ENCODE data around the gene STK10.

STK10 gene

GRCh38 chr5:172104021-172104420 is 84.0 kb downstream of the STK10 start:
- ATAC-seq (ENCODE audit: insufficient read depth, low read depth) (no peak), DNase-seq (no peak)
- H3K79me2 ChIP-seq (ENCODE audit: insufficient read depth, low read length), result no peaks in the 10 kb centered on the region
- H2AFZ ChIP-seq (ENCODE audit: low read depth, low read length), result no peak overlapping the region
- no peak overlapping the region for H3K4me3 ChIP-seq (ENCODE audit: low read depth in 1 of 2, low read length in 2 of 2)
- no peaks in the 10 kb centered on the region for H3K9me3 ChIP-seq (ENCODE audit: insufficient read depth, low read length, severe bottlenecking)
- peaks cover 7% of the 10 kb centered on the region for H4K20me1 ChIP-seq (ENCODE audit: insufficient read depth, low read length)
- TF ChIP-seq EZH2 (IDR thresholded peaks at IDR 0.05; ENCODE audit: borderline replicate concordance, low read depth, low read length, severe bottlenecking) (no peak), CTCF (IDR thresholded peaks at IDR 0.05; ENCODE audit: borderline replicate concordance, extremely low read depth, low read length, poor library complexity, severe bottlenecking) (no peak)
- no peaks in the 10 kb centered on the region for H3K27me3 ChIP-seq (ENCODE audit: insufficient read depth, low read length, poor library complexity)
- no peak overlapping the region for H3K27ac ChIP-seq (ENCODE audit: low read length)
- H3K4me1 ChIP-seq (ENCODE audit: insufficient read depth, low read length), result peaks cover 10% of the 10 kb centered on the region
- H3K9ac ChIP-seq (ENCODE audit: low read depth, low read length), result no peak overlapping the region
- H3K36me3 ChIP-seq (ENCODE audit: insufficient read depth, low read length), result peaks cover 41% of the 10 kb centered on the region
- no peak overlapping the region for H3K4me2 ChIP-seq (ENCODE audit: insufficient read depth, low read length)

GRCh38 chr5:172102913-172103626 is 85.0 kb downstream of the STK10 start:
- H4K20me1 ChIP-seq (ENCODE audit: insufficient read depth, low read length), result peaks cover 7% of the 10 kb centered on the region
- no peak overlapping the region for H3K9ac ChIP-seq (ENCODE audit: low read depth, low read length)
- H3K9me3 ChIP-seq (ENCODE audit: insufficient read depth, low read length, severe bottlenecking), result no peaks in the 10 kb centered on the region
- H3K4me1 ChIP-seq (ENCODE audit: insufficient read depth, low read length), result peaks cover 10% of the 10 kb centered on the region
- no peaks in the 10 kb centered on the region for H3K79me2 ChIP-seq (ENCODE audit: insufficient read depth, low read length)
- DNase-seq, result no peak
- ATAC-seq (ENCODE audit: insufficient read depth, low read depth), result no peak
- peaks cover 41% of the 10 kb centered on the region for H3K36me3 ChIP-seq (ENCODE audit: insufficient read depth, low read length)
- no peak overlapping the region for H3K4me3 ChIP-seq (ENCODE audit: low read depth in 1 of 2, low read length in 2 of 2)
- no peak overlapping the region for H3K4me2 ChIP-seq (ENCODE audit: insufficient read depth, low read length)
- TF ChIP-seq CTCF (IDR thresholded peaks at IDR 0.05; ENCODE audit: borderline replicate concordance, extremely low read depth, low read length, poor library complexity, severe bottlenecking), result no peak
- TF ChIP-seq EZH2 (IDR thresholded peaks at IDR 0.05; ENCODE audit: borderline replicate concordance, low read depth, low read length, severe bottlenecking), result no peak
- no peak overlapping the region for H3K27ac ChIP-seq (ENCODE audit: low read length)
- H3K27me3 ChIP-seq (ENCODE audit: insufficient read depth, low read length, poor library complexity), result no peaks in the 10 kb centered on the region
- H2AFZ ChIP-seq (ENCODE audit: low read depth, low read length), result no peak overlapping the region

GRCh38 chr5:172102218-172102870 is 85.7 kb downstream of the STK10 start:
- H3K36me3 ChIP-seq (ENCODE audit: insufficient read depth, low read length), result peaks cover 43% of the 10 kb centered on the region
- TF ChIP-seq EZH2 (IDR thresholded peaks at IDR 0.05; ENCODE audit: borderline replicate concordance, low read depth, low read length, severe bottlenecking), result no peak
- no peak for TF ChIP-seq CTCF (IDR thresholded peaks at IDR 0.05; ENCODE audit: borderline replicate concordance, extremely low read depth, low read length, poor library complexity, severe bottlenecking)
- H3K4me1 ChIP-seq (ENCODE audit: insufficient read depth, low read length), result peaks cover 10% of the 10 kb centered on the region
- ATAC-seq (ENCODE audit: insufficient read depth, low read depth), result no peak
- H3K4me3 ChIP-seq (ENCODE audit: low read depth in 1 of 2, low read length in 2 of 2), result no peak overlapping the region
- no peaks in the 10 kb centered on the region for H3K27me3 ChIP-seq (ENCODE audit: insufficient read depth, low read length, poor library complexity)
- no peak for DNase-seq
- H2AFZ ChIP-seq (ENCODE audit: low read depth, low read length), result no peak overlapping the region
- no peaks in the 10 kb centered on the region for H3K79me2 ChIP-seq (ENCODE audit: insufficient read depth, low read length)
- H3K9me3 ChIP-seq (ENCODE audit: insufficient read depth, low read length, severe bottlenecking), result no peaks in the 10 kb centered on the region
- H3K9ac ChIP-seq (ENCODE audit: low read depth, low read length), result no peak overlapping the region
- no peak overlapping the region for H3K27ac ChIP-seq (ENCODE audit: low read length)
- peaks cover 7% of the 10 kb centered on the region for H4K20me1 ChIP-seq (ENCODE audit: insufficient read depth, low read length)
- no peak overlapping the region for H3K4me2 ChIP-seq (ENCODE audit: insufficient read depth, low read length)
